H1 (cell line): ENCODE data around the gene ACOT6. TPM values are rescaled to one million over a fixed set of nuclear protein-coding genes. Genes with fewer than 3 reads are reported as not detected.
"Not testable (repeated sequence)": the region's sequence is repeated elsewhere in the genome, so short reads cannot be mapped to it uniquely, and the experiment has no call there.

Experiments
- CTCF ChIA-PET: fragments of 300-600 bp; sonication (Branson Sonifier 250); formaldehyde crosslinking; loops from one replicate; lab custom pipeline; 2021; ENCODE audit not compliant: partially characterized antibody; lab: Charles Lee
- POLR2A ChIA-PET: fragments of 300-600 bp; sonication (Branson Sonifier 250); formaldehyde crosslinking; loops from one replicate; lab custom pipeline; 2021; ENCODE audit warnings: inconsistent platforms; ENCODE audit not compliant: partially characterized antibody; lab: Charles Lee
- DNase-seq, 2 experiments: peaks; one replicate each; pipeline versions ENCODE4 v3.0.0 to v3.0.0-alpha.2; 2010 to 2022; ENCODE audit warnings: low spot score in 2 of 2, low read depth in 1 of 2, mixed read lengths in 1 of 2
- FAIRE-seq: peaks from 2 replicates; lab custom pipeline; 2011; peaks lifted over from hg19 to GRCh38; lab: Jason Lieb, UNC
- H2AFZ ChIP-seq: 2 replicates; pipeline ENCODE4 v1.8.1; 2012; ENCODE audit warnings: low read length, inconsistent platforms
- H2AK5ac ChIP-seq: 2 replicates; pipeline ENCODE4 v1.6.1; 2013; ENCODE audit warnings: low read depth, low read length
- H2BK120ac ChIP-seq: replicated peaks from 2 replicates; pipeline ENCODE3; 2013; ENCODE audit warnings: low read depth, low read length, inconsistent platforms
- H2BK12ac ChIP-seq: 2 replicates; pipeline ENCODE4 v1.6.1; 2013; ENCODE audit warnings: low read depth, low read length
- H2BK15ac ChIP-seq: 2 replicates; pipeline ENCODE4 v1.6.1; 2013; ENCODE audit warnings: low read length
- H2BK20ac ChIP-seq: 2 replicates; pipeline ENCODE4 v1.6.1; 2013; ENCODE audit warnings: low read length
- H2BK5ac ChIP-seq: 2 replicates; pipeline ENCODE4 v1.6.1; 2013; ENCODE audit warnings: low read depth, low read length
- H3K14ac ChIP-seq: 2 replicates; pipeline ENCODE4 v1.6.1; 2013; ENCODE audit warnings: inconsistent platforms; ENCODE audit not compliant: insufficient read length
- H3K18ac ChIP-seq: 2 replicates; pipeline ENCODE4 v1.6.1; 2013; ENCODE audit warnings: low read length; ENCODE audit errors: extremely low read depth
- H3K23ac ChIP-seq: 2 replicates; pipeline ENCODE4 v1.6.1; 2013; ENCODE audit warnings: inconsistent platforms; ENCODE audit not compliant: insufficient read length
- H3K23me2 ChIP-seq: 2 replicates; pipeline ENCODE4 v1.6.1; 2013; ENCODE audit warnings: low read depth, low read length
- H3K27ac ChIP-seq: 2 replicates; pipeline ENCODE4 v1.6.1; 2011; ENCODE audit warnings: low read depth, low read length, inconsistent platforms
- H3K27me3 ChIP-seq, 4 experiments: replicated peaks in 1 of 4; 1 replicate in 1 of 4; 2 replicates in 3 of 4; pipeline versions ENCODE4 v1.6.1 to v1.8.1; 2011 to 2013; ENCODE audit warnings: low read length in 3 of 4, mild to moderate bottlenecking in 3 of 4, inconsistent platforms in 2 of 4, mixed read lengths in 2 of 4, moderate library complexity in 1 of 4; ENCODE audit not compliant: control insufficient read depth in 3 of 4, insufficient read depth in 3 of 4; ENCODE audit errors: extremely low read depth in 1 of 4
- H3K36me3 ChIP-seq, 4 experiments: 2 replicates each; pipeline versions ENCODE4 v1.6.1 to v1.8.1; 2011 to 2013; ENCODE audit warnings: mild to moderate bottlenecking in 4 of 4, low read length in 3 of 4, moderate library complexity in 2 of 4, control low read depth in 1 of 4, inconsistent platforms in 1 of 4; ENCODE audit not compliant: insufficient read depth in 4 of 4, control insufficient read depth in 2 of 4
- H3K4ac ChIP-seq: replicated peaks from 2 replicates; pipeline ENCODE3; 2013; ENCODE audit warnings: low read length, low read depth, mixed read lengths, inconsistent platforms; ENCODE audit not compliant: insufficient read length
- H3K4me1 ChIP-seq, 4 experiments: replicated peaks in 1 of 4; 1 replicate in 1 of 4; 2 replicates in 3 of 4; pipeline versions ENCODE4 v1.6.1 to v1.8.1; 2011 to 2013; ENCODE audit warnings: low read length in 3 of 4, inconsistent platforms in 2 of 4, mixed read lengths in 1 of 4; ENCODE audit not compliant: insufficient read depth in 4 of 4, control insufficient read depth in 3 of 4
- H3K4me2 ChIP-seq, 2 experiments: 2 replicates each; pipeline versions ENCODE4 v1.6.1 to v1.8.1; 2011 to 2013; ENCODE audit warnings: low read depth in 2 of 2, low read length in 2 of 2, control low read depth in 1 of 2, inconsistent platforms in 1 of 2, mild to moderate bottlenecking in 1 of 2; ENCODE audit not compliant: insufficient read depth in 1 of 2
- H3K4me3 ChIP-seq, 4 experiments: fragments of 200-600, 300-600 bp in 1 of 4; sonication (generic), shearing (Covaris generic), sonication (Bioruptor Twin) in 1 of 4; 2 replicates each; pipeline versions ENCODE4 v1.5.1 to v1.8.1; 2011 to 2016; ENCODE audit warnings: low read length in 4 of 4, low read depth in 3 of 4, control low read depth in 2 of 4, inconsistent platforms in 2 of 4, mild to moderate bottlenecking in 2 of 4, mixed read lengths in 1 of 4, moderate library complexity in 1 of 4; ENCODE audit not compliant: insufficient read depth in 2 of 4; ENCODE audit errors: extremely low read depth in 1 of 4
- H3K56ac ChIP-seq: replicated peaks from 2 replicates; pipeline ENCODE3; 2013; ENCODE audit warnings: low read depth, mild to moderate bottlenecking, mixed read lengths, low read length, inconsistent platforms; ENCODE audit not compliant: insufficient read length
- H3K79me1 ChIP-seq: 2 replicates; pipeline ENCODE4 v1.6.1; 2013; ENCODE audit warnings: low read depth, low read length, control low read depth
- H3K79me2 ChIP-seq, 2 experiments: 2 replicates each; pipeline versions ENCODE4 v1.6.1 to v1.8.1; 2012 to 2013; ENCODE audit warnings: low read length in 2 of 2, mild to moderate bottlenecking in 2 of 2, inconsistent platforms in 1 of 2; ENCODE audit not compliant: insufficient read depth in 2 of 2, control insufficient read depth in 1 of 2
- H3K9ac ChIP-seq, 4 experiments: replicated peaks in 1 of 4; 1 replicate in 1 of 4; 2 replicates in 3 of 4; pipeline versions ENCODE4 v1.6.1 to v1.8.1; 2011 to 2013; ENCODE audit warnings: low read depth in 3 of 4, low read length in 3 of 4, control low read depth in 2 of 4, mild to moderate bottlenecking in 2 of 4, moderate library complexity in 2 of 4, inconsistent platforms in 1 of 4; ENCODE audit errors: extremely low read depth in 1 of 4
- H3K9me3 ChIP-seq, 2 experiments: 2 replicates each; pipeline versions ENCODE4 v1.6.1 to v1.8.1; 2012 to 2013; ENCODE audit warnings: mild to moderate bottlenecking in 2 of 2, moderate library complexity in 2 of 2, control low read depth in 1 of 2, inconsistent platforms in 1 of 2, low read depth in 1 of 2, low read length in 1 of 2, mixed read lengths in 1 of 2; ENCODE audit not compliant: insufficient read depth in 2 of 2
- H4K20me1 ChIP-seq, 2 experiments: replicated peaks in 1 of 2; 2 replicates each; pipeline versions ENCODE3 to v1.8.1; 2011 to 2013; ENCODE audit warnings: inconsistent platforms in 2 of 2, low read length in 2 of 2, mild to moderate bottlenecking in 1 of 2; ENCODE audit not compliant: insufficient read depth in 2 of 2, control insufficient read depth in 1 of 2
- H4K5ac ChIP-seq: 2 replicates; pipeline ENCODE4 v1.6.1; 2013; ENCODE audit warnings: low read length, low read depth, mixed read lengths, inconsistent platforms; ENCODE audit not compliant: insufficient read length
- H4K8ac ChIP-seq: 2 replicates; pipeline ENCODE4 v1.8.0; 2013; ENCODE audit warnings: mild to moderate bottlenecking, moderate library complexity, low read length, inconsistent platforms; ENCODE audit not compliant: insufficient read depth; ENCODE audit errors: extremely low read depth
- H4K91ac ChIP-seq: replicated peaks from 2 replicates; pipeline ENCODE3; 2013; ENCODE audit warnings: low read length, mixed read lengths, inconsistent platforms; ENCODE audit not compliant: insufficient read length
- WGBS, 2 experiments: shearing (Covaris generic) in 1 of 2; methylation state at CpG; one replicate each; pipeline versions ENCODE4 v1.1.6 to v1.1.7; 2013 to 2015; ENCODE audit warnings: low lambda C conversion rate in 2 of 2, mixed read lengths in 2 of 2, inconsistent platforms in 1 of 2, low coverage in 1 of 2, missing lambda C conversion rate in 1 of 2; ENCODE audit not compliant: insufficient replicate concordance in 2 of 2, insufficient coverage in 1 of 2, insufficient read length in 1 of 2; ENCODE audit errors: extremely low coverage in 1 of 2, missing lambda C conversion rate in 1 of 2; 5-methylcytosine and 5-hydroxymethylcytosine counted together
- polyA plus RNA-seq, 7 experiments: library from polyadenylated mRNA; depleted of rRNA in 3 of 7; stranded (reverse) in 5 of 7; unstranded in 2 of 7; fragments of >200 nt in 5 of 7; fragments of 200-250 nt in 2 of 7; gene quantifications; 1 replicate in 5 of 7; 2 replicates in 1 of 7; 4 replicates in 1 of 7; pipeline versions ENCODE4 v1.2.1 to v1.2.3, GENCODE V29; 2011 to 2013; ENCODE audit warnings: missing spikeins in 2 of 7, mixed read lengths in 2 of 7
- total RNA-seq: library from RNA; stranded (reverse); fragmentation: NEBNext Ultra II Directional; extraction: Animal tissue kit (Norgen Biotek cat#: 25700); gene quantifications from 2 replicates; pipeline ENCODE4 v1.2.1, GENCODE V29; 2021

Gene ACOT6
- total and polyA plus RNA-seq, 2 of the 8 experiments (the other 6 are each of a cell fraction or from before 2014, with no cell fraction given) = not detected

DNA sequence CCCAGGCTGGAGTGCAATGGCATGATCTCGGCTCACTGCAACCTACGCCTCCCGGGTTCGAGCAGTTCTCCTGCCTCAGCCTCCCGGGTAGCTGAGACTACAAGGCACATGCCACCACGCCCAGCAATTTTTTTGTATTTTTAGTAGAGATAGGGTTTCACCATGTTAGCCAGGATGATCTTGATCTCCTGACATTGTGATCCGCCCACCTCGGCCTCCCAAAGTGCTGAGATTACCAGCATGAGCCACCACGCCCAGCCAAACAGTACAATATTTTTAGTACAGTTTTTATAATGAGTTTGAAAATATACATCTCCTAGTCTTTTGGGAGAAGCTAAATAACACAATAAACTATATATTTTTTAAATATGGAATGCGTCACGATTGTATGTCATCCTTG is 46.9 kb downstream of the ACOT6 start:
- H3K14ac ChIP-seq, H2BK120ac ChIP-seq, H3K9ac ChIP-seq, FAIRE-seq, H3K18ac ChIP-seq, H3K4me3 ChIP-seq, H4K5ac ChIP-seq, POLR2A ChIA-PET, H3K9me3 ChIP-seq, H4K20me1 ChIP-seq, H3K36me3 ChIP-seq, H2BK20ac ChIP-seq, H4K8ac ChIP-seq, H2BK12ac ChIP-seq, H3K23me2 ChIP-seq, H3K27ac ChIP-seq, H2AK5ac ChIP-seq, H4K91ac ChIP-seq, H3K79me2 ChIP-seq, CTCF ChIA-PET, H2BK15ac ChIP-seq, H3K27me3 ChIP-seq, H3K23ac ChIP-seq, H3K4me1 ChIP-seq, DNase-seq, H3K4ac ChIP-seq, H3K4me2 ChIP-seq, H2BK5ac ChIP-seq, H3K56ac ChIP-seq, H3K79me1 ChIP-seq, H2AFZ ChIP-seq: not testable (repeated sequence)
- WGBS, 2 experiments = 93% methylated on average over 11 of the region's 11 CpGs; no CpG with 5 or more reads in 1 of the 2 experiments
